Neural cell (in vitro differentiated cells): ENCODE data around the gene TMEM247. TPM values are rescaled to one million over a fixed set of nuclear protein-coding genes. Genes with fewer than 3 reads are reported as not detected.
"Not testable (repeated sequence)": the region's sequence is repeated elsewhere in the genome, so short reads cannot be mapped to it uniquely, and the experiment has no call there.

ENCODE experiments used
- H2AFZ ChIP-seq: fragments of 200-600, 300-800 bp; sonication (generic), shearing (Covaris generic); 2 replicates; pipeline ENCODE4 v1.6.0; 2014; ENCODE audit warnings: low read depth, mild to moderate bottlenecking, antibody characterized with exemption, low read length, moderate library complexity
- H3F3A ChIP-seq: fragments of 200-600 bp; shearing (Covaris generic); 2 replicates; pipeline ENCODE4 v1.6.1; 2016; ENCODE audit warnings: mild to moderate bottlenecking, moderate library complexity, mixed read lengths, antibody characterized with exemption, low read length; ENCODE audit not compliant: insufficient read depth, poor library complexity, severe bottlenecking
- H3K27ac ChIP-seq: fragments of 200-600, 300-800 bp; sonication (generic), shearing (Covaris generic); 2 replicates; pipeline ENCODE4 v1.5.1; 2014; ENCODE audit warnings: mild to moderate bottlenecking, low read length, moderate library complexity
- H3K27me3 ChIP-seq: fragments of 300-800, 200-600 bp; sonication (generic), shearing (Covaris generic); 2 replicates; pipeline ENCODE4 v1.6.0; 2014; ENCODE audit warnings: mild to moderate bottlenecking, low read depth, low read length, moderate library complexity; ENCODE audit not compliant: insufficient read depth
- H3K36me3 ChIP-seq: fragments of 300-800, 200-600 bp; sonication (generic), shearing (Covaris generic); 2 replicates; pipeline ENCODE4 v1.5.1; 2014; ENCODE audit warnings: mild to moderate bottlenecking, antibody characterized with exemption, low read length, moderate library complexity; ENCODE audit not compliant: insufficient read depth
- H3K4me2 ChIP-seq: fragments of 300-800, 200-600 bp; sonication (generic), shearing (Covaris generic); 2 replicates; pipeline ENCODE4 v1.6.0; 2014; ENCODE audit warnings: mild to moderate bottlenecking, low read length
- H3K4me3 ChIP-seq: fragments of 300-800, 200-600 bp; sonication (generic), shearing (Covaris generic); 2 replicates; pipeline ENCODE4 v1.5.1; 2014; ENCODE audit warnings: mild to moderate bottlenecking, low read length, moderate library complexity
- H3K79me2 ChIP-seq: fragments of 200-600 bp; shearing (Covaris generic); replicated peaks from 2 replicates; pipeline ENCODE4 v1.6.0; 2014; ENCODE audit warnings: mild to moderate bottlenecking, low read length, moderate library complexity; ENCODE audit not compliant: insufficient read depth
- H3K9ac ChIP-seq: fragments of 300-800, 200-600 bp; sonication (generic), shearing (Covaris generic); 2 replicates; pipeline ENCODE4 v1.6.1; 2016; ENCODE audit warnings: mild to moderate bottlenecking, low read length, mixed read lengths
- H3K9me2 ChIP-seq: fragments of 200-600 bp; shearing (Covaris generic); 2 replicates; pipeline ENCODE4 v1.6.1; 2016; ENCODE audit warnings: mild to moderate bottlenecking, low read length, mixed read lengths; ENCODE audit not compliant: insufficient read depth
- H3K9me3 ChIP-seq: fragments of 200-600, 300-800 bp; sonication (generic), shearing (Covaris generic); 2 replicates; pipeline ENCODE4 v1.6.1; 2016; ENCODE audit warnings: mild to moderate bottlenecking, mixed run types, low read length, moderate library complexity, mixed read lengths
- H4K20me1 ChIP-seq: fragments of 200-600 bp; shearing (Covaris generic); 2 replicates; pipeline ENCODE4 v1.6.1; 2016; ENCODE audit warnings: mild to moderate bottlenecking, mixed run types; ENCODE audit not compliant: insufficient read depth
- EP300 ChIP-seq: fragments of 450-650 bp; conservative IDR thresholded peaks from 2 replicates; pipeline ENCODE4 v1.6.1; 2014; ENCODE audit warnings: antibody characterized with exemption, mild to moderate bottlenecking, moderate library complexity; ENCODE audit not compliant: poor library complexity, severe bottlenecking
- EZH2 ChIP-seq: fragments of 200-600, 300-800 bp; shearing (Covaris generic), sonication (generic); IDR thresholded peaks from 2 replicates; pipeline ENCODE4 v1.6.1; 2014; ENCODE audit warnings: antibody characterized with exemption, low read length, borderline replicate concordance, mild to moderate bottlenecking; ENCODE audit not compliant: insufficient read depth, poor library complexity, severe bottlenecking
- MXI1 ChIP-seq: fragments of 450-650 bp; conservative IDR thresholded peaks from 2 replicates; pipeline ENCODE4 v1.6.1; 2014; ENCODE audit warnings: antibody characterized with exemption, mild to moderate bottlenecking; ENCODE audit not compliant: poor library complexity, severe bottlenecking
- POLR2AphosphoS5 ChIP-seq: IDR thresholded peaks from 2 replicates; pipeline ENCODE4 v1.6.1; 2012
- RAD21 ChIP-seq: fragments of 450-650 bp; conservative IDR thresholded peaks from 2 replicates; pipeline ENCODE4 v1.6.1; 2014; ENCODE audit warnings: antibody characterized with exemption, mild to moderate bottlenecking, moderate library complexity
- REST ChIP-seq: IDR thresholded peaks from 2 replicates; pipeline ENCODE4 v1.6.1; 2012; ENCODE audit warnings: borderline replicate concordance
- SMC3 ChIP-seq: fragments of 450-650 bp; conservative IDR thresholded peaks from 2 replicates; pipeline ENCODE4 v1.6.1; 2014; ENCODE audit warnings: antibody characterized with exemption, mild to moderate bottlenecking, moderate library complexity; ENCODE audit not compliant: poor library complexity
- TAF1 ChIP-seq: IDR thresholded peaks from 2 replicates; pipeline ENCODE4 v1.6.1; 2012; ENCODE audit warnings: low read depth
- polyA plus RNA-seq: library from polyadenylated mRNA; depleted of rRNA; stranded (reverse); fragments of >200 nt; gene quantifications from 2 replicates; pipeline ENCODE4 v1.2.3, GENCODE V29; 2014
- TF ChIP-seq, protein P1 (sequence below): fragments of 450-650 bp; IDR thresholded peaks from 2 replicates; pipeline ENCODE4 v1.5.1; 2014; ENCODE audit warnings: antibody characterized with exemption, mild to moderate bottlenecking, moderate library complexity; ENCODE audit not compliant: poor library complexity, severe bottlenecking

TMEM247 gene
- polyA plus RNA-seq, 1 donor from 2014 or later, result not detected

DNA sequence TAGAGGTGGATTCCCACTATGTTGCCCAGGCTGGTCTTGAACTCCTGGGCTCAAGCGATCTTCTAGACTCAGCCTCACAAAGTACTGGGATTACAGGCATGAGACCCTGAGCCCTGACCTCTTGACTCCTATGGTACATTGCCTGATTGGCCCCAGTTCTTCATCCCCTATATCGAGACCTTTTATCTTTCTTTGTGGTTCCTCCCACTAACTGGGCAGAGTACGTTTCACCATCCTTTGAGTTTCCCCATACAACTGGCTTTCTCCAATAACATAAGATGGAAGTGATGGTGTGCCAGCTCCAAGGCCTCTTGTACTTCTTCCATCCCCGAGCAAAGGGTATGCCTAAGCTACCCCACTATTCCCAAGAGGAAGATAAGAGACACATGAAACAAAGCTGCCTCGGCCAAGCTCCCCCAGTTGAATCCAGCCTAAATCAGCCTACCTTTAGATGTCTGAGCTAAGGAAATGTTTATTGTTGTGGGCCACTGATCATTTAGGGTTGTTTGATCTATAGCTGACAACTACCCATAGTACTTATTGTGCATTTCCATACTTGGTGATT is 8.3 kb upstream of the TMEM247 start:
- H3K4me3 ChIP-seq, result no peak overlapping the region
- H3K9me3 ChIP-seq, result no peaks in the 10 kb centered on the region
- no peaks in the 10 kb centered on the region for H3K79me2 ChIP-seq
- no peaks in the 10 kb centered on the region for H3F3A ChIP-seq
- no peak overlapping the region for H3K4me2 ChIP-seq
- no peak overlapping the region for H3K27ac ChIP-seq
- H3K27me3 ChIP-seq, result no peaks in the 10 kb centered on the region
- H3K9ac ChIP-seq, result no peak overlapping the region
- H3K9me2 ChIP-seq, result no peaks in the 10 kb centered on the region
- H4K20me1 ChIP-seq, result no peaks in the 10 kb centered on the region
- no peak overlapping the region for H2AFZ ChIP-seq
- TF ChIP-seq RAD21, result no peak
- no peak for TF ChIP-seq MXI1
- TF ChIP-seq SMC3, result no peak
- TF ChIP-seq REST, result no peak
- TF ChIP-seq POLR2AphosphoS5, result no peak
- TF ChIP-seq EZH2, result no peak
- no peak for TF ChIP-seq TAF1
- TF ChIP-seq EP300, result no peak
- TF ChIP-seq, protein P1, sequence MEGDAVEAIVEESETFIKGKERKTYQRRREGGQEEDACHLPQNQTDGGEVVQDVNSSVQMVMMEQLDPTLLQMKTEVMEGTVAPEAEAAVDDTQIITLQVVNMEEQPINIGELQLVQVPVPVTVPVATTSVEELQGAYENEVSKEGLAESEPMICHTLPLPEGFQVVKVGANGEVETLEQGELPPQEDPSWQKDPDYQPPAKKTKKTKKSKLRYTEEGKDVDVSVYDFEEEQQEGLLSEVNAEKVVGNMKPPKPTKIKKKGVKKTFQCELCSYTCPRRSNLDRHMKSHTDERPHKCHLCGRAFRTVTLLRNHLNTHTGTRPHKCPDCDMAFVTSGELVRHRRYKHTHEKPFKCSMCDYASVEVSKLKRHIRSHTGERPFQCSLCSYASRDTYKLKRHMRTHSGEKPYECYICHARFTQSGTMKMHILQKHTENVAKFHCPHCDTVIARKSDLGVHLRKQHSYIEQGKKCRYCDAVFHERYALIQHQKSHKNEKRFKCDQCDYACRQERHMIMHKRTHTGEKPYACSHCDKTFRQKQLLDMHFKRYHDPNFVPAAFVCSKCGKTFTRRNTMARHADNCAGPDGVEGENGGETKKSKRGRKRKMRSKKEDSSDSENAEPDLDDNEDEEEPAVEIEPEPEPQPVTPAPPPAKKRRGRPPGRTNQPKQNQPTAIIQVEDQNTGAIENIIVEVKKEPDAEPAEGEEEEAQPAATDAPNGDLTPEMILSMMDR, result no peak
- no peaks in the 10 kb centered on the region for H3K36me3 ChIP-seq

GRCh38 chr2:46471697-46472096 is 7.7 kb upstream of the TMEM247 start:
- Histone ChIP-seq H4K20me1 (no peaks in the 10 kb centered on the region), H2AFZ (no peak overlapping the region), H3K9me2 (no peaks in the 10 kb centered on the region), H3K4me3 (no peak overlapping the region), H3K36me3 (no peaks in the 10 kb centered on the region), H3K9me3 (no peaks in the 10 kb centered on the region), H3K27me3 (no peaks in the 10 kb centered on the region), H3K27ac (no peak overlapping the region), H3K79me2 (no peaks in the 10 kb centered on the region), H3K4me2 (no peak overlapping the region), H3F3A (no peaks in the 10 kb centered on the region), H3K9ac (no peak overlapping the region)
- no peak for TF ChIP-seq POLR2AphosphoS5
- no peak for TF ChIP-seq REST
- no peak for TF ChIP-seq SMC3
- no peak for TF ChIP-seq TAF1

GRCh38 chr2:46472165-46472564 is 7.2 kb upstream of the TMEM247 start:
- H4K20me1 ChIP-seq, H3K4me3 ChIP-seq, H3K4me2 ChIP-seq, H3K9me2 ChIP-seq, H3K27me3 ChIP-seq, H3K36me3 ChIP-seq, H3K9me3 ChIP-seq, H3K79me2 ChIP-seq, H3F3A ChIP-seq, H3K27ac ChIP-seq, H2AFZ ChIP-seq, H3K9ac ChIP-seq: not testable (repeated sequence)

DNA sequence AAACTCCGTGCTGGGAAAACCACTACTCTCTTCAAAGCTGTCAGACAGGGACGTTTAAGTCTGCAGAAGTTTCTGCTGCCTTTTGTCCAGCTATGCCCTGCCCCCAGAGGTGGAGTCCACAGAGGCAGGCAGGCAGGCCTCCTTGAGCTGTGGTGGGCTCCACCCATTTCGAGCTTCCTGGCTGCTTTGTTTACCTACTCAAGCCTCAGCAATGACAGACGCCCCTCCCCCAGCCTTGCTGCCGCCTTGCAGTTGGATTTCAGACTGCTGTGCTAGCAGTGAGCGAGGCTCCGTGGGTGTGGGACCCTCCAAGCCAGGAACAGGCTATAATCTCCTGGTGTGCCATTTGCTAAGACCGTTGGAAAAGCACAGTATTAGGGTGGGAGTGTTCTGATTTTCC is 1.9 kb upstream of the TMEM247 start:
- H3K9ac ChIP-seq, H3K9me3 ChIP-seq, H3F3A ChIP-seq, H3K4me3 ChIP-seq, H4K20me1 ChIP-seq, H3K27ac ChIP-seq, H3K27me3 ChIP-seq, H3K9me2 ChIP-seq, H3K36me3 ChIP-seq, H2AFZ ChIP-seq, H3K4me2 ChIP-seq, H3K79me2 ChIP-seq: not testable (repeated sequence)
